ENCODE results near the gene FHIT. TPM values are rescaled to one million over a fixed set of nuclear protein-coding genes. Genes with fewer than 3 reads are reported as not detected.

FHIT gene
- total and polyA plus RNA-seq, 9 donors: 5.1 to 11.8 (median 9.5) TPM

- WGBS, 3 donors: 90 to 92% (median 91%) methylated on average over 3 of the region's 3 CpGs
- TF ChIP-seq POLR2A (IDR thresholded peaks at IDR 0.05) (no peak), CTCF (IDR thresholded peaks at IDR 0.05) (no peak), EP300 (IDR thresholded peaks at IDR 0.05) (no peak)
Observed at GRCh38 chr3:61081554-61081953, 169.7 kb downstream of the FHIT start.

GRCh38 chr3:61080737-61081445 is 170.4 kb downstream of the FHIT start:
- Histone ChIP-seq H3K27ac (no peak overlapping the region), H3K9me3 (no peaks in the 10 kb centered on the region), H3K4me1 (ENCODE audit: insufficient read depth) (no peaks in the 10 kb centered on the region), H3K4me3 (no peak overlapping the region), H3K36me3 (no peaks in the 10 kb centered on the region), H3K27me3 (no peaks in the 10 kb centered on the region)
- DNase-seq: no peak
- intact Hi-C loops (cut with DNase I): no loop called here
- 75 to 87% (median 85%) methylated on average over 5 of the region's 5 CpGs for WGBS, 3 donors
- TF ChIP-seq EP300 (IDR thresholded peaks at IDR 0.05) (no peak), POLR2A (IDR thresholded peaks at IDR 0.05) (no peak), CTCF (IDR thresholded peaks at IDR 0.05) (no peak)

More at GRCh38 chr3:61081554-61081953, 169.7 kb downstream of the FHIT start:
- H3K4me1 ChIP-seq (ENCODE audit: insufficient read depth): no peaks in the 10 kb centered on the region
- no peaks in the 10 kb centered on the region for H3K27me3 ChIP-seq
- no peaks in the 10 kb centered on the region for H3K9me3 ChIP-seq
- H3K27ac ChIP-seq: no peak overlapping the region
- intact Hi-C loops (cut with DNase I): no loop called here
- no peak overlapping the region for H3K4me3 ChIP-seq
- DNase-seq: no peak
- H3K36me3 ChIP-seq: no peaks in the 10 kb centered on the region

GRCh38 chr3:61078048-61078752 is 173.1 kb downstream of the FHIT start:
- no peaks in the 10 kb centered on the region for H3K27me3 ChIP-seq
- no peaks in the 10 kb centered on the region for H3K4me1 ChIP-seq (ENCODE audit: insufficient read depth)
- intact Hi-C loops (cut with DNase I): no loop called here
- no peaks in the 10 kb centered on the region for H3K36me3 ChIP-seq
- H3K9me3 ChIP-seq: no peaks in the 10 kb centered on the region
- no peak for TF ChIP-seq CTCF (IDR thresholded peaks at IDR 0.05)
- DNase-seq: no peak
- H3K4me3 ChIP-seq: no peak overlapping the region
- no peak overlapping the region for H3K27ac ChIP-seq
- WGBS, 3 donors: 73 to 85% (median 79%) methylated on average over 6 of the region's 6 CpGs

GRCh38 chr3:61077551-61077950 is 173.7 kb downstream of the FHIT start:
- DNase-seq: no peak
- H3K4me3 ChIP-seq: no peak overlapping the region
- intact Hi-C loops (cut with DNase I): no loop called here
- no peaks in the 10 kb centered on the region for H3K4me1 ChIP-seq (ENCODE audit: insufficient read depth)
- TF ChIP-seq CTCF (IDR thresholded peaks at IDR 0.05) (no peak), EP300 (IDR thresholded peaks at IDR 0.05) (no peak), POLR2A (IDR thresholded peaks at IDR 0.05) (no peak)
- no peaks in the 10 kb centered on the region for H3K9me3 ChIP-seq
- no peaks in the 10 kb centered on the region for H3K36me3 ChIP-seq
- H3K27ac ChIP-seq: no peak overlapping the region
- 84 to 93% (median 93%) methylated on average over 1 of the region's 1 CpG for WGBS, 3 donors
- no peaks in the 10 kb centered on the region for H3K27me3 ChIP-seq

All from ovary (tissue), 9 donors.